GM19025 (cell line): ENCODE data around the gene ARL3.
A peak's percentile ranks its signal among the peaks of the same experiment; 100 is the strongest.
"Not testable (repeated sequence)": the region's sequence is repeated elsewhere in the genome, so short reads cannot be mapped to it uniquely, and the experiment has no call there.

Experiments used
- ATAC-seq: cut with Tn5 transposase; IDR thresholded peaks from one replicate; pipeline ENCODE4 v1.9.1; 2021; ENCODE audit warnings: mild to moderate bottlenecking, low read depth, moderate library complexity; ENCODE audit not compliant: unreplicated experiment

Gene ARL3

DNA sequence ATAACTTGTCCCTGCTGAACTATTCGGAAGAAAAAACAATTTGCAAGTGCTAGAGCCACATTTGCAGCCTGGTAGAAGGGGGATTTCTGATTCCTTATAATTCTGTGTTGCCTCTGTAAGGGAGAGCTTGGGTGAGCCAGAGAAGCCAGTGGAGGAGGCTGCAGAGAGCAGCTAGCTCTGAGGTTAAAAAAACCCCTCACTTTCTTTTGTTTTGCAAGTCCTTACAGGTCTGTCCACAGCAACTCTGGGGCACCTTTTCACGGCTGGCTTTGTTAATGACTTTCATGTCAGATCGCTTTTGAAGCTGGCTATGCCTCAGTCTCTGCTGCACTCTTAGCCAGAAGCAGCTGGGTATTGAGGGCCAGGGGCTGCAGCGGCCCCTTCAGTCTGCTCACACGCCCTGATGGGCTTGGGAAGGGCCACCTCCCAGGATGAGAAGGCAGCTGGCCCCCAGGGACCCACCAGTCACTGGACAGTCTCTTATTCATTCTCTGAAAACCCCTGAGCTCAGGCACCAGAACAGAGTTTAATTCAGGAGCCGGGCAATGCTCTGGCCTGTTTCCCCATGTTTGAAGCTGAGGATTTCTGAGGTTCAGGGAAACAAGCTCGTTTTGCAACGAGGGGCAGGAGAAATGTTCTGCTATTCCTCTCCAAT lies 39.1 kb downstream of the ARL3 start:
- ATAC-seq = no peak

DNA sequence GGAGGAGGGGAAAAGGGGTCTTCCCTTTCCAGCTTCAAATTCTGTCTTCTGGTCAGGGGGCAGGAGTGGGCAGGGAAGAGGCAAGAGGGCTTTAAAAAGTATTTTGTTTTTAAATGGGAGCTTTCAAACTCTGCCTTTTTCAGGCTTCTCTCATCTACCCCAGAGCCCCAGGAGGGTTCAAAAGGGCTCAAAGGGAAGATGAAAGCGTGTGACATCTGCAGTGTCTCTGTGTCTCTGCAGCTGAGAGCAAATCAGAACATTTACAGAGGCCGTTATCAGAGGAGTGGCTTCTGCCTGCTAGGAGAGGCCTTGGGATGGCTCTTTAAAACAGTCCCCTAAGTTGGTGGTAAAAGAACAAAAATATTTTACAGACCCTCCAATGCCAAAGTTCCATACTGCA lies 39.6 kb downstream of the ARL3 start:
- no peak for ATAC-seq

DNA sequence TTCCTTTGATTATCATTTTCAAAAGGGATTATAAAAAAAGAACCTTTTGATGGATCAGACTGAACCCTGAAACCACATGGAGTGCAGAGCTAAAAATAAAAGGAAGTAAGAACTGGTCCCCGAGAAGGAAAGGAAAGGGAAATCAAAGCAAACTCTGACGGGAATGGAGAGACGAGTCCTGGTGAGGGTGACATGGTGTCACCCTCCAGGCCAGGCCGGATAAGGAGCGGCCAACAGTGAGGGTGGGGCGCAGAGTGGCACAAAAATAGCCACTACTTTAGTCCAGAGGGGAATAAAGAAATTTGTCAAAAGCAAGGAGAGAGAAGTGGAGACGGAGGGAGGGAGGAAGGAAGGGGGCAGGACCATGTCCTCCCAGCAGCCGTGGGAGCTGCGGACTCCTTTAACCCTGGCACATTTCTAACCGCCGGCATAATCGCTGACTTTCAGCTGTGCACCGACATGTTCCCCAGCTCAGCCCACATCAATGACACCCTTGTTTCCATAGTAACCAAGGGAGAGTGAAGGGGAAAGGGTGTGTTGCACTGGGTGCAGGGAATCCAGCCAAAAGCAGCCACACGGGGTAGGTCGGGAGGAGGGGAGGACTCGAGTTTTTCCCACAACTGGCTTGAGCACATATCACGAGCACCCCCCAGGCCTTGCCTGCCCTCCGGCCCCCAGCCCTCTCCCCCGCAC lies 40.2 kb downstream of the ARL3 start:
- no peak for ATAC-seq

DNA sequence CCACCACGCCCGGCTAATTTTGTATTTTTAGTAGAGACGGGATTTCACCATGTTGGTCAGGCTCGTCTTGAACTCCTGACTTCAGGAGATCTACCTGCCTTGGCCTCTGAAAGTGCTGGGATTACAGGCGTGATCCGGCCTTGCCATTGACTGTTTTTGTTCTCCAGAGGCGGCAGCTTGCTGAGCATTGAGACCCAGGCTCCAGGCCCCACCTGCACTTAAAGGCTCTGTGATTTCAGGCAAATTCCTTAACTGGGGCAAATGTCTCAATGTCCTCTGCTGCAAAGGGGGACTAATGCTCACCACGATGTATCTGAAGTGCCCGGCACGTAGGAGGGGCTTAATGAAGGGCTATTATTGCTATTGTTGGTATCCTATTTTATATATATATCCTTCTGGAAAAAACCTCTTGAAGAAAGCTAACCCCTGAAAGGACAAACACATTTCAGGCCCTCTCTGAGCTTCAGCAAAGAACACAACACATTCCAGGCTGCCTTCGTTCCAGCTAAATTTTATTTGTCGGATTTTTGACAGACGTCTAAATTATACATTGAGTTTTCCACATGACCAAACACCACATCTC lies 40.9 kb downstream of the ARL3 start:
- no peak for ATAC-seq

DNA sequence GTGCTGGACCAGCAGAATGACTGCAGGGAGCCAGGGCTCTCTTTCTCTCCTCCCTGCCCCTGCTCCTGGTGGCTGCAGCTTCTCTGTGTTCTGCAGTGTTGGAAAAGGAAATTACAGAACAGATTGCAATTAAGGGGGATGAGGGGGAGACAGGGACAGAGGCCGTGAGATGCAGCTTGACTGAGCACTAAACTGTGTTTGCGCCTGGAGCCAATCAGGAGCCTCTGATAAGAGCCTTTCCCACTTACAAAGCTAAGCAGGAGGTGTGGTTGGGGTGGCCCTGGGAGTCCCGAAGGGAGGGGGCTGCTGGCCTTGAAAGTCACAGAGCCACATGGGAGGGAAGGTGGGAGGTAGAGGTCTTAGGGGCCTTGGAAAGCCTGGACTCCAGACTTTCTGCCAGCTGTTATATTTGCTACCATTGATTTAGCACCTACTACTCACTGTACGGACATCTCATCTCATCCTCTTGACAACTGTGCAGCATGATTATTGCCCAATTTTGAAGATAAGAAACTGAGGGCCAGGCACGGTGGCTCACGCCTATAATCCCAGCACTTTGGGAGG lies 43.2 kb downstream of the ARL3 start:
- no peak for ATAC-seq

DNA sequence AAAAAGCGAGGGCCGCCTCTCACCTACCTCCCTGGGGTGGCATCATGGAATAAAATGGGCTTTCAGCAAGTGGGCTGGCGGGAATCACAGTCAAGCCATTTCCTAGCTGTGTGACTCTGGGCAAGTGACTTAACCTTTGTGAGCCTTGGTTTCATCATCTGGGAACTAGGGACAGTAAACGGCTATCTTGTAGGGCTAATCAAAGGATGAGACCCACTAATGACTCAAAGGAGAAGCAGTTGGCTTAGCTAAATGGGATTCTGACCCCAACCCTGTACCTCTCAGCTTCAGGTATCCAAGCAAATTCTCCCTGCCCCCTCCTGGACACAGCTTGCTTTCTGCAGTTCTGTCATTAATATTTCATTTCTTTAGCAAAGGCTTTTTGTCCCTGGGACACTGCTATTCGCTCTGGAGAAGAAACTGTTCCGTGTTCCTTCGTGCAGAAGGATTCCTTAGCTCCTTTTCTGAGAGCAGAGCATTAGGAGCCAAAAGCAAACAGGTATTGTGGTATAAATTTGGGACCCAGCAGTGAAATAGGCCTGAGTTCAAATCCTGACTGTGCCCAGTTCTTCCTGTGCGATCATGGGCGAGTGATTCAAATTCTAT lies 44.0 kb downstream of the ARL3 start:
- ATAC-seq = no peak

DNA sequence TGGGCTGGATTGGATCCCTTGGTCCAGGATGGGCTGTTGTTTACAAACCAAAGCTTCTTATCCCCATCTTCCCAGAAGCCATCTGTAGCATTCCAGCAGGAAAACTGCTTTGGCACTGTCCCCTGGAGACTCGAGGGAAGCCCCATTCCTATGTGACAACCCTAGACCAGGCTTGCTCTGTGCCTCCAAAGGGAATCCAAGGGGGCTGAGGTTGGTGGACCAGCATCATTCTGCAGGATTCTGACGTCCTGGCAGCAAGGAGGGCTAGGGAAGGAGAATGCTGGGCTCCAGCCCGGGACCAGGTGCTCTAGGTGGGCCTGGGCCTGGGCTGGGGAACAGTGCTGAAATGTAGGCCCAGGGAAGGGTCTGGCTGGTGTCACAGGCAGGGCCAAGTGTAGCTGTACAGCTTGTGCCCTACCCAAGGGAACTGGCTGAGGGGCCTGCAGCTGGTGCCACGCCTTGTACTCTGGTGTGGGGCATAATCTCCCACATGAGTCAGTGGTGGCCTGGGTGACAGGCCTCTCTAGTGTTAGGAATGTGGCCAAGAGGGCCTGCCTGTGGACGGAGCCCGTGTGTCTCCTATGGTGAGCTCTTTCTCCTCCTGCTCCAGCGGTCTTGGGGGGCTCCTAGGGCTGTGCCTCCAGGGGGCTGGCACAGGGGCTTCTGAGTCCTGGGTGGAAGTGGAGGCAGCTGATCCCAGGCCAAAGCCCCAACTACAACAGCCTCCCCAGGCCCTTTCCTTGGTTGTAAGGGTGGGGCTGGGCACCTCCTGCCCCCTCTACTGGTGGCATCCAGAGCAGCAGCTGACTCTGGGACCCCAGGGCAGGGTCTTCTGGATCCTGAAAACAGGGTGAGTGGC lies 44.8 kb downstream of the ARL3 start:
- no peak for ATAC-seq

DNA sequence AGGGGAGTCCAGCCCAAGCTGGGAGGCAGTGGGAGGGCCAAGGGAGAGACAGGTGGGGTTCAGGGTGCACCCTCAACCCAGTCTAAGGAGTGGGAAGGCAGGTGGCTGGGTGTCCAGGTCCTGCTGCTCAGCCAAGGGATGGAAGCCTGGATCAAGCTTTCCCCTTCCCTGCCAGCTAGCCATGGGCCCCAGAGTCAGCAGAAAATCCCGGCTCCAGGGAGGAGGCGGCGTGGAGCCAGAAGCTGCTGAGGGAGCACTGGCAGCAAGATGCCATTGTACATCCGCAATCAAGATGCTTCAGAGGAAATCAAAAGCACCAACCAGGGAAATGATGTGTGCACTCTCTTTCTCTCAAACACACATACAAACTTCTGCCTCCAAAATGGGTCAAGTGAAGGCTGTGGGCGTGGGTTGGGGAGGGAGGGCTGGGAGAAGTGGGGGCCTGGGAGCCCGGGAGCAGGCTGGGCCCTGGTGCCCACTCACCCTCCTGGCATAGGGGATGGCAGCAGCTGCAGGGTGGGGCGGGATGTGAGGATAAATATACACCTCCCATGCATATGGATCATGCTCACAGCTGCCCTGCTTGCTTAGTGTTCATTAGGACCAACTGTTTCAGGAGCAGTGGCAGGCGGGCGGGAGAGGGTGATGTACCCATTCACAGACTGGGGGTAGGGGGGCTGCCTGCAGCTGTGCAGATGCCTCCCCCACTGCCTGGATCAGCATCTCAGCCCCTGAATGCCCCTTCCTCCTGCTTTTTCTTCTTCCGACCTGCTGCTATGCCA lies 45.7 kb downstream of the ARL3 start:
- no peak for ATAC-seq

DNA sequence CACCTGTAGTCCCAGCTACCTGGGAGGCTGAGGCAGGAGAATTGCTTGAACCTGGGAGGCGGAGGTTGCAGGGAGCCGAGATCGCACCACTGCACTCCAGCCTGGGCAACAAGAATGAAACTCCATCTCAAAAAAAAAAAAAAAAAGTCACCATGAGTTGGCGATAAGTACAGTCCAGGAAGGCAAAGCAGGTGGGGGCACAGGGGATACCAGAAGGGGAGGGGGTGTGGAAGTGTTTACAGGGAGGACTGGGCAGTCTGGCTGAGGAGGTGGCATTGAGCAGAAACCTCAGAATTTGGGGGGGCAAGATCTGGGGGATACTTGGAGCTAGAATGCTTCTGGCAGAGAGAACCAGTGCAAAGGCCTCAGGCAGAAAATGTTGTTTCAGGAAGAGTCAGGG lies 46.8 kb downstream of the ARL3 start:
- ATAC-seq = not testable (repeated sequence)

DNA sequence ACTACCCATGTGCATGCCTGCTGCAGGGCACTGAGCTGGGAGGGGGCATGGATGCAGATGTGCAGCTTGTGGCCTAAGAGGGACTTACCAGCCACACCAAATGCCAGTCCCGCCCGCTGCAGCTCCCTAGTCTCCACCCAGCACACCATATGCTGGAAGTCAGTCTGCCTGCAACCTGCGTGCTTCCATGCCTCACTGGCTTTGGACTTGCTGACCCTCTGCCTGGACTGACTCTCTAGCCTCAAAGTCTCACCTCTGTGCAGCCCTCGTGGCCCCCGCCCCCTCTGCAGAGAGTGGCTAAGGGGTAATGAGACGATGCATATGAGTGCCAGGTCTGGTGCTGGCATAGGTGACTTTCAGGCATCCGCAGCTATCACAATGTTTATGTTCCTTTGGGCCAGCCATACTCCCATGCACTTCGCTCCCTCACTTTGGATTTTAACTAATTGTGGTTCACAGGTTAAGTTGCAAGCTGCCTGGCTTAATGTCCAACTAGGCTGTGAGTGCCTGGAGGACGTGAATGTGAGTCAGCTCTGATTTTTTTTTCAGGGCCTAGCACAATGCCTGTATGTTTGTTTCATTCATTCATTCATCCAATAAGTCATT lies 48.2 kb downstream of the ARL3 start:
- ATAC-seq = no peak

DNA sequence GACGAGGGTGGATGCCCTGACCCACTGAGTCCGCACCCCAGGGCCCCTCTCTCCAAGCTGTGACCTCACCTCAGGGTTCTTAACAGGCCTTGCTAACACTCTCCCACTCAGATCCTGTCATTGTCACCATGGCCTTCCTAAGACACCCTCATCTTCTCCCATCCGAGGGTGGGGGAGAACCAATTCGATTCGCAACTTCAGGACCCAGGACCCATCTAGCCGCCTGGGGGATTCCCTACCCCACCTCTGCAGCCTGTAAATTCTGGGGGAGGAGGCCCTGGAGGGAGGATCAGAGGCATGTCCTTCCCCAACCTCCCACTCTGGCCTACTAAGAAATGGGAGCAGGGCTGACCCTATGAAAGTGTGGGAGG lies 52.6 kb downstream of the ARL3 start:
- ATAC-seq = no peak

DNA sequence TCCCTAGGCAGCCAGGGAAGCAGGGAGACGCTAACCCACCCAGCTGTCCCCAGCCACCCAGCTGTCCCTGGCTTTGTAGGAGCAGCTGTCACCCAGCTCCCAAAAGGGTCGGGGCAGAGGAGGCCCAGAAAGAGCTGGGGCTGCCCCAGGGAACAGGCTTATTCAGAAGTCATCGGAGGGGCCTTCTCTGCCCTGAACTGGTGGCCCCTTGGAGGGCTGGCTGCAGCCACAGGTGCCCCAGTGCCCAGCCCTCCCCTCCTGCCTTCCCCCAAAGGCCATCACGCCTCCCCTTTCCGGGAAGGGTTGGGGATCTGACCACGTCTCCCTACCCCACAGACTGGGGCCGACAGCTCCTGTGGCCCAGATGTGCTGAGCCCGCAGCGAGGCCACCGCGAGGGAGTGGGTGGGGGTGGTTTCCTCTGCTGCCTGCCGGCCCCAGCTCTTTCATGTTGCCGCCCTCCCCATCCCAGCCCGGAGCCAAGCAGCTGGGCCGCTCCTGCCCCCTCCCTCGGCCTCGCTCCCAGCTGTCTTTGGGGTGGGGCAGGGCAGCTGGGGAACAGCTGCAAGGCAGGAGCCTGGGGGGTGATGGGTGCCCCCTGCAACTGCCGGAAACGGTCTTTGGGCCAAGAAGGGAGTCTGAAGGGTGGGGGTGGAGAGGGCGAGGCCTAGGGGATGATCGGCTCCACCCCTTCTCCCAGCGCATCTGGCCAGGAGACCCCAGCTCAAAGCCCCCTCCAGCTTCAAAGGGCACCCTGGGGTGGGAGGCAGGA lies 53.1 kb downstream of the ARL3 start:
- peak; percentile 79 for ATAC-seq

DNA sequence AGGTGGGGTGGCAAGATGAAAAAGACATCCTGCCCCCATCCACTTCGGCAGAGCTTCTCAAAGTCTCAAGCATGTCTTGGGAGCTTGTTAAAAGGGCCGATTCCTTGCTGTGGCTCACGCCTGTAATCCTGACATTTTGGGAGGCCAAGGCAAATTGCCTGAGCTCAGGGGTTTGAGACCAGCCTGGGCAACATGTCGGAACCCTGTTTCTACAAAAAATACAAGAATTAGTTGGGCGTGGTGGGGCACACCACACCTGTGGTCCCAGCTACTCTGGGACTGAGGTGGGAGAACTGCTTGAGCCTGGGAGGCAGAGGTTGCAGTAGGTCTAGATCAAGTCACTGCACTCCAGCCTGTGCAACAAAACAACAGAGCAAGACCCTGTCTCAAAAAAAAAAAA lies 55.4 kb downstream of the ARL3 start:
- no peak for ATAC-seq

DNA sequence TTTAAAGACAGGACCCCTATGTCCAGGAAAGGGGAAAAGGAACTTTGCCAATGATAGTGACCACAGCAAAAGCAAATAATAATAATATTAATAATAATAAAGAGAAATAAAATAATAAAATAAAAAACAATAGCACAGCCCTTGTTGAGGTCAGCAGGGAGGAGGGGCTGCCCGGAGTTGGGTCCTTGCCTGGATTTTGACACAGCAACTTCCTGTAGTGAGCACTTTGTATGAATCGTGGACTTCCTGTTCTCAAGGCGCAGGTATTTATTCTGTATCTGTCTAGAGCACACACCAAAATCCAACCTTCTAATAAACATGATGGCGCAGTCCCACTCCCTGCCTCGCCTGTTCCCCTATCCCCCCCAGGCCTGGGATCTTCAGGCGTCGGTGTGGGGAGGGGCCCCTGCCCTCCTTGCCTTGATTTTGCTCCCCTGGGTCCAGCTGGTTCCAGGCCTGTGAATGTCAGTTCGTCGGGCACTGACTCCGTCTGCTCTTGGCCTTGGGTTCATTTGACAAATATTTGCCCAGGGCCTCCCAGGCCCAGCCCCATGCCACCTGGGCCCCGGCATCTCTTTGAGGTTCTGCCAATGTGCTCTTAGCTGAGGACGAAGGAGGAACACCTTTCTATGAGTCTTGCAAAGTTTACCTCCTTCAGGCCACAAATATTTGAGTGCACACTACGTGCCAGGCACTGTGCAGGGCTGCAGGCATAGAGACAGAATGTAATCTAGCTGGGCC lies 56.0 kb downstream of the ARL3 start:
- no peak for ATAC-seq

DNA sequence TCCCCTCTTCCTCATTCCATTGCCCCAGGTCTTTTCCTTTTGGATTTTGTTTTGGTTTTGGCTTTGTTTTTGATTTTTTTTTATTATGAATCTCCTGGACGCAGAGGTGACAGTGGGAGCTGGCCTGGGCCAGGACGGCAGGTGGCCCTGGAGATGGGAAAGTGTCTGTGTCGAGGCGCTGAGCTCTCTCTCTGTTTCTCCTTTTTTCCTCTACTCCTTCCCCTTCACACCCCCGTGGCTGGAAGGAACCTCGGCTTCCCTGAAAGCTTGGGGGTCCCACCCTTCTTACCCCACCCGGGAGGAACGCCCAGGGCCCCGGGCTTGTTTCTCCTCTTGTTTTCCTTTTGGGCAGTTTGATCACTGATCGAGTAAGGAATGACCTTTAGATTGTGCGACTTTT lies 56.7 kb downstream of the ARL3 start:
- ATAC-seq = no peak

DNA sequence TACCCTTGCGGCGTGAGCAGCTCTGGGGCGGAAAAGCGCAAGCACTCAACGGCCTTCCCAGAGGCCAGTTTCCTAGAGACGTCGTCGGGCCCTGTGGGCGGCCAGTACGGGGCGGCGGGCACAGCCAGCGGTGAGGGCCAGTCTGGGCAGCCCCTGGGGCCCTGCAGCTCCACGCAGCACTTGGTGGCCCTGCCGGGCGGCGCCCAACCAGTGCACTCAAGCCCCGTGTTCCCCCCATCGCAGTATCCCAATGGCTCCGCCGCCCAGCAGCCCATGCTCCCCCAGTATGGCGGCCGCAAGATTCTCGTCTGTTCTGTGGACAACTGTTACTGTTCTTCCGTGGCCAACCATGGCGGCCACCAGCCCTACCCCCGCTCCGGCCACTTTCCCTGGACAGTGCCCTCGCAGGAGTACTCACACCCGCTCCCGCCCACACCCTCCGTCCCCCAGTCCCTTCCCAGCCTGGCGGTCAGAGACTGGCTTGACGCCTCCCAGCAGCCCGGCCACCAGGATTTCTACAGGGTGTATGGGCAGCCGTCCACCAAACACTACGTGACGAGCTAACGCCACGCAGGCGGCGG lies 57.3 kb downstream of the ARL3 start:
- no peak for ATAC-seq

DNA sequence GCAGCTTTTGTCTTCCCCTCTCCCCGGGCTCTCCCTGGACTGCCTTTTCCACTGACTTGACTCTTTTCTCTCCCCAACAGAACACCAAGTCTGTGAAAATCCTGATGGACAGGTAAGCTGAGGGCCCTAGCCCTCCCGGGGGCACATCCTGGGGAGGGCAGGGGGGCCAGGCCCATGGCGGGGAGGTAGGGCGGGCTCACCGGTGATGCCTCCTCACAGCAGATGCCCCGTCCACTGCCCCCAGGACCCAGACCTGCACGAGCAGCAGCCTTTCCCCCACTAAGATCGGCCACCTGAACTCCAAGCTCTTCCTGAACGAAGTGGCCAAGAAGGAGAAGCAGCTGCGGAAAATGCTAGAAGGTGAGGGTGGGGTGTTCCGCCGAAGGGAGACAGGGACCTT lies 58.2 kb downstream of the ARL3 start:
- ATAC-seq = no peak

DNA sequence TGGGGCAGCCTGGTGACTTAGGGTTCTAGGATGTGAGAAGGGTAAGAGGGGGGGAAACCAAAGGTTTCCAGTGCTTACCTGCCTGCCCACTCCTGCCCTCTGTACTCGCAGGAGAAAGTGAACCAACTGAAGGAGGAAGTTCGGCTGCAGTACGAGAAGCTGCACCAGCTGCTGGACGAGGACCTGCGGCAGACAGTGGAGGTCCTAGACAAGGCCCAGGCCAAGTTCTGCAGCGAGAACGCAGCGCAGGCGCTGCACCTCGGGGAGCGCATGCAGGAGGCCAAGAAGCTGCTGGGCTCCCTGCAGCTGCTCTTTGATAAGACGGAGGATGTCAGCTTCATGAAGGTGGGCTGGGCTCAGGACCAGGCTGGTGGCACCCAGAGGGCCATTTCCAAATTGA lies 59.2 kb downstream of the ARL3 start:
- ATAC-seq = no peak
